Measurements from ENCODE around the gene MYO1E. TPM values are rescaled to one million over a fixed set of nuclear protein-coding genes. Genes with fewer than 3 reads are reported as not detected.

MYO1E gene
- total and polyA plus RNA-seq, 2 of the 4 experiments (the other 2 are of a cell fraction) = 13.4 to 37.3 TPM

GRCh38 chr15:59229015-59229414, 143.7 kb downstream of the MYO1E start:
- Histone ChIP-seq H2BK120ac (ENCODE audit: low read depth, low read length) (no peak overlapping the region), H3K23ac (ENCODE audit: low read depth, low read length) (no peak overlapping the region), H3K4me3 (ENCODE audit: insufficient read depth, low read depth, low read length) (no peak overlapping the region), H4K8ac (ENCODE audit: low read depth in 2 of 2, low read length in 2 of 2) (peak overlapping the region in 1 of 2 experiments; percentile 22; a peak in 1 of 4 replicates), H3K27ac (ENCODE audit: insufficient read depth, low read length) (no peak overlapping the region), H2BK5ac (ENCODE audit: low read depth, low read length, poor library complexity, severe bottlenecking) (no peak overlapping the region), H3K9me1 (ENCODE audit: insufficient read depth, low read length) (peaks cover 15% of the 10 kb centered on the region), H3K36me3 (ENCODE audit: control insufficient read depth, insufficient read depth, low read length) (peaks cover 11% of the 10 kb centered on the region; the same call in 1 of the 2 replicates), H4K5ac (ENCODE audit: low read depth, low read length) (no peak overlapping the region), H3K27me3 (ENCODE audit: control insufficient read depth, insufficient read depth, low read length) (no peaks in the 10 kb centered on the region), H2BK15ac (ENCODE audit: low read depth, low read length) (no peak overlapping the region), H3K4me2 (ENCODE audit: low read depth, low read length) (no peak overlapping the region), H3K9me3 (ENCODE audit: control insufficient read depth, insufficient read depth, low read length) (no peaks in the 10 kb centered on the region), H3K4ac (ENCODE audit: low read depth, low read length) (no peak overlapping the region), H3K56ac (ENCODE audit: extremely low read depth, insufficient read depth, low read length) (no peak overlapping the region), H3K79me1 (ENCODE audit: low read depth in 1 of 2, low read length in 2 of 2) (peaks cover 21 to 33% of the 10 kb centered on the region in 2 experiments), H2AFZ (replicated peaks; ENCODE audit: low read length, poor library complexity) (no peak overlapping the region), H2AK9ac (replicated peaks; ENCODE audit: low read depth, low read length, poor library complexity) (peak overlapping the region; percentile 30), H2AK5ac (ENCODE audit: low read depth, low read length) (no peak overlapping the region), H3K4me1 (ENCODE audit: control insufficient read depth, insufficient read depth, low read length) (peaks cover 7% of the 10 kb centered on the region), H4K20me1 (ENCODE audit: insufficient read depth, low read length) (peaks cover 6% of the 10 kb centered on the region; the same call in 1 of the 2 replicates), H2BK20ac (ENCODE audit: low read depth, low read length) (no peak overlapping the region), H4K91ac (ENCODE audit: insufficient read depth, low read depth, low read length) (no peak overlapping the region; the same call in 1 of the 2 replicates), H3K9ac (ENCODE audit: low read depth, low read length) (no peak overlapping the region), H3K14ac (replicated peaks; ENCODE audit: low read depth, low read length) (no peak overlapping the region), H3K18ac (ENCODE audit: low read depth, low read length) (no peak overlapping the region)
- POLR2A ChIA-PET (ENCODE audit: unreplicated experiment) = no interaction called here
- BruUV-seq (replicated peaks) = no TSS peak
- in situ Hi-C loops (cut with MboI; ENCODE audit: low sequenced_read_pairs) = no loop called here
- TF ChIP-seq SMC3 (IDR thresholded peaks at IDR 0.05; ENCODE audit: low read depth, low read length) (no peak), RFX5 (IDR thresholded peaks at IDR 0.05; ENCODE audit: low read depth, low read length) (no peak), MAFK (IDR thresholded peaks at IDR 0.05; ENCODE audit: low read depth, low read length) (no peak), FOS (IDR thresholded peaks at IDR 0.05; ENCODE audit: low read depth, low read length) (no peak), BHLHE40 (IDR thresholded peaks at IDR 0.05; ENCODE audit: low read depth, low read length) (no peak), POLR2A (IDR thresholded peaks at IDR 0.05; ENCODE audit: low read depth, low read length) (no peak), CHD1 (IDR thresholded peaks at IDR 0.05; ENCODE audit: low read depth, low read length) (no peak), RCOR1 (IDR thresholded peaks at IDR 0.05; ENCODE audit: insufficient replicate concordance, low read length) (no peak), RAD21 (IDR thresholded peaks at IDR 0.05; ENCODE audit: low read length) (no peak), CTCF (conservative IDR thresholded peaks at IDR 0.05; ENCODE audit: low read depth, low read length) (no peak), CEBPB (IDR thresholded peaks at IDR 0.05; ENCODE audit: low read depth, low read length) (no peak), ELK1 (IDR thresholded peaks at IDR 0.05; ENCODE audit: borderline replicate concordance, low read depth, low read length) (no peak), MAZ (IDR thresholded peaks at IDR 0.05; ENCODE audit: borderline replicate concordance, low read depth, low read length) (no peak), MXI1 (IDR thresholded peaks at IDR 0.05; ENCODE audit: borderline replicate concordance, low read depth, low read length) (no peak), NFE2L2 (IDR thresholded peaks at IDR 0.05; ENCODE audit: low read depth, low read length) (no peak), USF2 (IDR thresholded peaks at IDR 0.05; ENCODE audit: low read depth, low read length) (no peak)
- dilution Hi-C loops (cut with HindIII; ENCODE audit: low sequenced_read_pairs, unreplicated experiment) = no loop called here
- no peak for ATAC-seq (ENCODE audit: low read depth)
- CTCF ChIA-PET = no interaction called here
- no CpG with 5 or more reads among the region's 4 CpGs for WGBS, 2 experiments (ENCODE audit: extremely low coverage in 2 of 2, insufficient read length in 1 of 2)
- DNase-seq = no peak
- intact Hi-C loops (cut with micrococcal nuclease) = no loop called here

Data from IMR-90 (cell line).